Astrocyte of the spinal cord (primary cell): ENCODE results near the gene CDKN2C.

Experiments
- DNase-seq: peaks from one replicate; pipeline ENCODE4 v3.0.0; 2011; ENCODE audit warnings: low read depth, low spot score
- H3K4me3 ChIP-seq: 2 replicates; pipeline ENCODE4 v1.5.1; 2011; ENCODE audit warnings: low read depth, mild to moderate bottlenecking, low read length, moderate library complexity
- CTCF ChIP-seq: IDR thresholded peaks from 2 replicates; pipeline ENCODE4 v1.5.1; 2012; ENCODE audit warnings: low read depth, mild to moderate bottlenecking, low read length, inconsistent platforms
- in situ Hi-C: cut with HindIII; loops from 2 replicates; pipeline ENCODE4 v1.10.0; 2017; ENCODE audit warnings: low sequenced_read_pairs

CDKN2C gene

DNA sequence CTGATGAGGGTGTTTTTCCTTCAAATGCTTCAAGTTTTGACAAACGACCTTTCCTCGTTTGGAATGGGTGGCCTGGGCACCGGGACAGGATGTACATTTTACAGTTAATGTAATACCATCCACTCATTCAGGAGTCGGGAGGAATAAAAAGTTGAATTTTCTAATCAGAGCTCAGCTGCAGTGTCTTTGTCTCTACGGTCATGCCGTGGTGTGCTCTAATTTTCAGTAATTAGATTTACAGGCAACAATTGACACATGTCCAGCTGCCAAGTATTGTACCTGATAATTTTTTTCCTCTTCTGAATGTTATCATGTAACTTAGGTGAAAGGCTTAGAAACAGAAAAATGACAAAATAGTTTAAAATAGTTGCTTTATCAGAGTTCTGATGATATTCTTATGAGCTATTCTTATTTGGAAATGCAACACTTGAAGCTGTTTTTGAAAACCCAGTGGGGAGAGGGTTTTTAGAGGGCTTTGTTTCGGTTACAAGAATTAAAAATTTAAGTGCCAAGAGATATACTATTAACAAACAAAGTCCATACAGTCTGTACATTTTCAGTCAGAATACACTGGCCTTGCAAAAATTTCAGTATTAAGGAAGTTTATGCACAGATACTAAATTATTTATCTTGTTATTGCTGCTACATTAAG, 1.0 kb downstream of the CDKN2C start:
- in situ Hi-C loops: no loop called here
- no peak for TF ChIP-seq CTCF
- DNase-seq: peak; percentile 35
- H3K4me3 ChIP-seq: peak overlapping the region; percentile 59

DNA sequence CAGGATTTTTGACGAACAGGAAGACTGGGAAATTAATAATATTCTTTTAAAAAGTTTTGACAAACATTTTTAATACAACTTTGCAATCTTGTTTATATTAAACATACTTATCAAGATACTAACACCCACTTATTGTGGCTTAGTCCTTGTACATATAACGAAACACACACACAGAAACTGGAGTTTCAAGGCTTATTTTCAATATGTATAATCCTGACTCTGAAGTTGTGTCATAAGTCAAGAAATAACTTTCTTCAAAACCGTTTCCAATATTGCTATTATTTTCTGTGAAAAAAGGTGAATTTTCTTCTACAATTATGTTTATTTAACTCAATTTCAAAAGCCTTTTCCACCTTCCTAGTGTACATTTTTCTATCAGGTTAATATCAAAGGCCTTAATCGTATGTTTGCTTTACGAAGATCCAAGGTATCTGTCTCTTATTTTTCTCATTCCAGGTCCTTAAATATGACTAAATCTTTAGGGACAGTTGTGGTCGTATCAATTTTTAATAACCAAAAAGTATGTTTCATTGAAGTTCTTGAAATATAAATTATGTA, 1.8 kb downstream of the CDKN2C start:
- H3K4me3 ChIP-seq: no peak overlapping the region
- no peak for DNase-seq
- in situ Hi-C loops: no loop called here
- no peak for TF ChIP-seq CTCF

- TF ChIP-seq CTCF: no peak
- in situ Hi-C loops: no loop called here
- H3K4me3 ChIP-seq: no peak overlapping the region
- DNase-seq: no peak
Observed at GRCh38 chr1:50972766-50973165, 2.7 kb downstream of the CDKN2C start.

GRCh38 chr1:50973255-50973654, 3.2 kb downstream of the CDKN2C start:
- in situ Hi-C loops: no loop called here
- no peak for DNase-seq
- no peak for TF ChIP-seq CTCF
- H3K4me3 ChIP-seq: no peak overlapping the region

DNA sequence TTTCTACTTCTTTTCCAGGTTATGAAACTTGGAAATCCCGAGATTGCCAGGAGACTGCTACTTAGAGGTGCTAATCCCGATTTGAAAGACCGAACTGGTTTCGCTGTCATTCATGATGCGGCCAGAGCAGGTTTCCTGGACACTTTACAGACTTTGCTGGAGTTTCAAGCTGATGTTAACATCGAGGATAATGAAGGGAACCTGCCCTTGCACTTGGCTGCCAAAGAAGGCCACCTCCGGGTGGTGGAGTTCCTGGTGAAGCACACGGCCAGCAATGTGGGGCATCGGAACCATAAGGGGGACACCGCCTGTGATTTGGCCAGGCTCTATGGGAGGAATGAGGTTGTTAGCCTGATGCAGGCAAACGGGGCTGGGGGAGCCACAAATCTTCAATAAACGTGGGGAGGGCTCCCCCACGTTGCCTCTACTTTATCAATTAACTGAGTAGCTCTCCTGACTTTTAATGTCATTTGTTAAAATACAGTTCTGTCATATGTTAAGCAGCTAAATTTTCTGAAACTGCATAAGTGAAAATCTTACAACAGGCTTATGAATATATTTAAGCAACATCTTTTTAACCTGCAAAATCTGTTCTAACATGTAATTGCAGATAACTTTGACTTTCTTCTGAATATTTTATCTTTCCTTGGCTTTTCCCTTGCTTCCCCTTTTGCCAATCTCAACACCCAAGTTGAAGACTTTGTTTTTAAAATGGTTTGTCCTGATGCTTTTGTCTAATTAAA, 4.0 kb downstream of the CDKN2C start:
- in situ Hi-C loops: no loop called here
- H3K4me3 ChIP-seq: no peak overlapping the region
- no peak for TF ChIP-seq CTCF
- no peak for DNase-seq

DNA sequence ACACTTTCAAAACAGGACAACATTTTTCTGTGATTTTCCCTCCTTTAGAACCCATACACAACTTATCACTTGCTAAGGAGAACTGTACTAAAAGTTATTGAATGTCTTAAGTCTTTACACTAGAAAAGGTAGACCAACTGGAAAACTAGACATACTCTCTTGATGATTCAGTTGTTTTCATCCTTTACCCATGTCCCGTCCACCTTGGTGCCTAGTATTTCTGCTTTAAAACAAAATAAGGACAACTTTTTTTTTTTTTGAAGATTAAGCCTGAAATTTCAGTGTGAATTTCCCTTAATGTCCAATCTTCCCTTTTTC, 4.5 kb downstream of the CDKN2C start:
- in situ Hi-C loops: no loop called here
- no peak for DNase-seq
- H3K4me3 ChIP-seq: no peak overlapping the region

More for the DNA sequence above, 4.5 kb downstream of the CDKN2C start:
- no peak for TF ChIP-seq CTCF
